GM13976 (cell line): ENCODE results near the gene CD70.
"Not testable (repeated sequence)": the region's sequence is repeated elsewhere in the genome, so short reads cannot be mapped to it uniquely, and the experiment has no call there.

Experiments
- DNase-seq: peaks from one replicate; pipeline ENCODE4 v3.0.0; 2012; ENCODE audit warnings: low spot score
- CTCF ChIP-seq: IDR thresholded peaks from 2 replicates; pipeline ENCODE4 v1.5.1; 2012; ENCODE audit warnings: borderline replicate concordance, mild to moderate bottlenecking; ENCODE audit not compliant: insufficient read depth; ENCODE audit errors: extremely low read depth, missing control alignments, control extremely low read depth
- in situ Hi-C: fragments of 300-500 bp; cut with MboI; formaldehyde crosslinking; loops from one replicate; pipeline ENCODE4 v1.12.0; 2022; ENCODE audit warnings: low sequenced_read_pairs, mixed read lengths, inconsistent platforms; ENCODE audit not compliant: unreplicated experiment

CD70 gene

GRCh38 chr19:6604906-6605305, 14.0 kb upstream of the CD70 start:
- TF ChIP-seq CTCF = no peak
- no peak for DNase-seq

GRCh38 chr19:6602729-6603114, 11.8 kb upstream of the CD70 start:
- no peak for TF ChIP-seq CTCF
- in situ Hi-C loops = no loop called here
- no peak for DNase-seq

More at GRCh38 chr19:6604906-6605305, 14.0 kb upstream of the CD70 start:
- in situ Hi-C loops = no loop called here

GRCh38 chr19:6601537-6602052, 10.6 kb upstream of the CD70 start:
- DNase-seq, in situ Hi-C loops: not testable (repeated sequence)

- DNase-seq, in situ Hi-C loops: not testable (repeated sequence)
Observed at GRCh38 chr19:6600951-6601536, 10.1 kb upstream of the CD70 start.

GRCh38 chr19:6599866-6600454, 9.0 kb upstream of the CD70 start:
- no peak for DNase-seq
- in situ Hi-C loops = no loop called here
- no peak for TF ChIP-seq CTCF

- DNase-seq, in situ Hi-C loops: not testable (repeated sequence)
Observed at GRCh38 chr19:6598254-6598892, 7.4 kb upstream of the CD70 start.

GRCh38 chr19:6597471-6598253, 6.7 kb upstream of the CD70 start:
- in situ Hi-C loops, DNase-seq: not testable (repeated sequence)

GRCh38 chr19:6596621-6597020, 5.7 kb upstream of the CD70 start:
- no peak for DNase-seq
- in situ Hi-C loops = no loop called here
- no peak for TF ChIP-seq CTCF
